SK-N-SH treated with all-trans-retinoic acid at 6 μM for 48 hours (cell line): ENCODE data around the gene PTOV1.

Experiments used
- ATAC-seq: fragments of 200-7000 bp; cut with Tn5 transposase; 3 replicates; pipeline ENCODE4 v1.9.1; 2020; ENCODE audit warnings: mild to moderate bottlenecking, moderate library complexity
- ARNTL ChIP-seq: fragments of 450-650 bp; formaldehyde crosslinking; IDR thresholded peaks from 2 replicates; pipeline ENCODE4 v1.5.0; 2020; ENCODE audit warnings: low read depth, mild to moderate bottlenecking, moderate library complexity, borderline replicate concordance
- BACH2 ChIP-seq: fragments of 250-450 bp; sonication (Bioruptor Pico); IDR thresholded peaks from 2 replicates; pipeline ENCODE4 v1.9.0; 2021; ENCODE audit warnings: mild to moderate bottlenecking, borderline replicate concordance
- CREB5 ChIP-seq: fragments of 250-450 bp; sonication (Bioruptor Pico); IDR thresholded peaks from 2 replicates; pipeline ENCODE4 v1.5.1; 2020; ENCODE audit warnings: low read depth, mild to moderate bottlenecking, moderate library complexity
- CSDC2 ChIP-seq: fragments of 250-450 bp; sonication (Bioruptor Pico); IDR thresholded peaks from 2 replicates; pipeline ENCODE4 v1.5.0; 2020; ENCODE audit warnings: mild to moderate bottlenecking, moderate library complexity
- ISL1 ChIP-seq: fragments of 250-450 bp; sonication (Bioruptor Pico); IDR thresholded peaks from 2 replicates; pipeline ENCODE4 v2.1.2; 2022; ENCODE audit warnings: mild to moderate bottlenecking, moderate library complexity
- POU6F1 ChIP-seq: fragments of 250-450 bp; sonication (Bioruptor Pico); IDR thresholded peaks from 2 replicates; pipeline ENCODE4 v1.8.0; 2021; ENCODE audit warnings: low read depth, mild to moderate bottlenecking, moderate library complexity, borderline replicate concordance
- RARB ChIP-seq: fragments of 250-450 bp; sonication (Bioruptor Pico); IDR thresholded peaks from 2 replicates; pipeline ENCODE4 v1.8.0; 2021; ENCODE audit warnings: mild to moderate bottlenecking, moderate library complexity
- TCF4 ChIP-seq: fragments of 250-450 bp; sonication (Bioruptor Pico); IDR thresholded peaks from 2 replicates; pipeline ENCODE4 v1.8.0; 2021; ENCODE audit warnings: mild to moderate bottlenecking, moderate library complexity, borderline replicate concordance
- TOX ChIP-seq: fragments of 250-450 bp; sonication (Bioruptor Pico); IDR thresholded peaks from 2 replicates; pipeline ENCODE4 v1.8.0; 2021; ENCODE audit warnings: mild to moderate bottlenecking, moderate library complexity, borderline replicate concordance
- TSHZ2 ChIP-seq: fragments of 250-450 bp; sonication (Bioruptor Pico); IDR thresholded peaks from 2 replicates; pipeline ENCODE4 v1.5.0; 2020; ENCODE audit warnings: mild to moderate bottlenecking, moderate library complexity
- ZC3H10 ChIP-seq: fragments of 250-450 bp; sonication (Bioruptor Pico); IDR thresholded peaks from 2 replicates; pipeline ENCODE4 v1.5.1; 2021; ENCODE audit warnings: mild to moderate bottlenecking, moderate library complexity
- ZFP3 ChIP-seq: fragments of 250-450 bp; sonication (Bioruptor Pico); IDR thresholded peaks from 2 replicates; pipeline ENCODE4 v1.5.0; 2020; ENCODE audit warnings: mild to moderate bottlenecking, moderate library complexity
- ZFP30 ChIP-seq: fragments of 450-650 bp; formaldehyde crosslinking; IDR thresholded peaks from 2 replicates; pipeline ENCODE4 v1.5.0; 2022; ENCODE audit warnings: mild to moderate bottlenecking, moderate library complexity
- ZNF565 ChIP-seq: fragments of 450-650 bp; formaldehyde crosslinking; conservative IDR thresholded peaks from 2 replicates; pipeline ENCODE4 v1.5.0; 2020; ENCODE audit warnings: low read depth, mild to moderate bottlenecking, moderate library complexity
- ZNF70 ChIP-seq: fragments of 450-650 bp; formaldehyde crosslinking; IDR thresholded peaks from 2 replicates; pipeline ENCODE4 v1.5.0; 2020; ENCODE audit warnings: mild to moderate bottlenecking, moderate library complexity
- ZNF8 ChIP-seq: fragments of 450-650 bp; formaldehyde crosslinking; IDR thresholded peaks from 2 replicates; pipeline ENCODE4 v1.5.0; 2020; ENCODE audit warnings: mild to moderate bottlenecking, moderate library complexity
- TF ChIP-seq, protein P1 (sequence below): fragments of 250-450 bp; sonication (Bioruptor Pico); IDR thresholded peaks from 2 replicates; pipeline ENCODE4 v1.5.1; 2021; ENCODE audit warnings: mild to moderate bottlenecking, moderate library complexity
- TF ChIP-seq, protein P2 (sequence below): fragments of 250-450 bp; sonication (Bioruptor Pico); IDR thresholded peaks from 2 replicates; pipeline ENCODE4 v1.8.0; 2020; ENCODE audit warnings: mild to moderate bottlenecking, moderate library complexity, borderline replicate concordance

The PTOV1 gene

GRCh38 chr19:49850487-49851342 is at the start of gene PTOV1:
TSS of gene PTOV1 (plus strand) at chr19:49851159.
- ATAC-seq = peak; percentile 80
- no peak for TF ChIP-seq ZFP3 (CRISPR knock-in tag)
- TF ChIP-seq, protein P1, sequence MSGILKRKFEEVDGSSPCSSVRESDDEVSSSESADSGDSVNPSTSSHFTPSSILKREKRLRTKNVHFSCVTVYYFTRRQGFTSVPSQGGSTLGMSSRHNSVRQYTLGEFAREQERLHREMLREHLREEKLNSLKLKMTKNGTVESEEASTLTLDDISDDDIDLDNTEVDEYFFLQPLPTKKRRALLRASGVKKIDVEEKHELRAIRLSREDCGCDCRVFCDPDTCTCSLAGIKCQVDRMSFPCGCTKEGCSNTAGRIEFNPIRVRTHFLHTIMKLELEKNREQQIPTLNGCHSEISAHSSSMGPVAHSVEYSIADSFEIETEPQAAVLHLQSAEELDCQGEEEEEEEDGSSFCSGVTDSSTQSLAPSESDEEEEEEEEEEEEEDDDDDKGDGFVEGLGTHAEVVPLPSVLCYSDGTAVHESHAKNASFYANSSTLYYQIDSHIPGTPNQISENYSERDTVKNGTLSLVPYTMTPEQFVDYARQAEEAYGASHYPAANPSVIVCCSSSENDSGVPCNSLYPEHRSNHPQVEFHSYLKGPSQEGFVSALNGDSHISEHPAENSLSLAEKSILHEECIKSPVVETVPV (CRISPR knock-in tag) = no peak
- no peak for TF ChIP-seq CREB5 (CRISPR knock-in tag)
- no peak for TF ChIP-seq ZFP30
- TF ChIP-seq RARB (CRISPR knock-in tag) = no peak
- no peak for TF ChIP-seq ZNF8 (CRISPR knock-in tag)
- no peak for TF ChIP-seq TCF4
- no peak for TF ChIP-seq POU6F1 (CRISPR knock-in tag)
- no peak for TF ChIP-seq TOX (CRISPR knock-in tag)
- no peak for TF ChIP-seq ZNF565

DNA sequence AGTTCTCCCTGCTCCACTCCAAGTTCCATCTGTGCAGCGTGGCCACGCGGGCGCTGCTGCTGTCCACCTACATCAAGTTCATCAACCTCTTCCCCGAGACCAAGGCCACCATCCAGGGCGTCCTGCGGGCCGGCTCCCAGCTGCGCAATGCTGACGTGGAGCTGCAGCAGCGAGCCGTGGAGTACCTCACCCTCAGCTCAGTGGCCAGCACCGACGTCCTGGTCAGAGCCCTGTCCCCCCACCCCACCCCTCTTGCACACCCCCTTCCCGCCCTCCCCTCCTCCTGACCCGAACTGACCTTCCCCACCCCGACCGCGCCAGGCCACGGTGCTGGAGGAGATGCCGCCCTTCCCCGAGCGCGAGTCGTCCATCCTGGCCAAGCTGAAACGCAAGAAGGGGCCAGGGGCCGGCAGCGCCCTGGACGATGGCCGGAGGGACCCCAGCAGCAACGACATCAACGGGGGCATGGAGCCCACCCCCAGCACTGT is 49.5 kb upstream of the PTOV1 start:
- ATAC-seq = no peak
- TF ChIP-seq CSDC2 (no peak), TSHZ2 (no peak), ZC3H10 (CRISPR knock-in tag) (no peak), BACH2 (CRISPR knock-in tag) (no peak)

DNA sequence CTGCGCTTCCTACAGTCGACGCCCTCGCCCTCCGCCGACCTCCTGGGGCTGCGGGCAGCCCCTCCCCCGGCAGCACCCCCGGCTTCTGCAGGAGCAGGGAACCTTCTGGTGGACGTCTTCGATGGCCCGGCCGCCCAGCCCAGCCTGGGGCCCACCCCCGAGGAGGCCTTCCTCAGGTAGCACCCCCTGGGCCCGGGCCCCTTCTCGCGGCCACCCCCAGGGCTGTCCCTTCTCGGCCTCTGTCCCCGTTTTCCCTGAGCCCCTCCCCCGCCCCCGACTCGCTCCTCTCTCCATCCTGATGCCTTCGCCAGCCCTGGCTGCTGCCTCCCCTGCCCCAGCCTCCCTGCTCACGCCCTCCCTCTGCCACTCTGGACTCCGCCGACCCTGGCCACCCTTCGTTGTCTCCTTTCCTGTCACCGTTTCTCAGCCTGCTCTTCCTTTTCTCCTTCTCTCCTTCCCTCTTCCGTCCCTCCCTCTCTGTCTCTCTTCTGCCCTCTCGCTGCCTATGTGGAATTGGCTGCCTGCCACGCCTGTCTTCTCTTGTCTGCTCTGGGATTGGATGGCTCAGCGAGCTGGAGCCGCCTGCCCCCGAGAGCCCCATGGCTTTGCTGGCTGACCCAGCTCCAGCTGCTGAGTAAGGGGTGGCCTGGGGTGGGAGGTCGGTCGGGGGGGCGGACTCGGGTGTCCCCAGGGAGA is 48.8 kb upstream of the PTOV1 start:
- peak; percentile 97 for ATAC-seq
- TF ChIP-seq ZNF70 (CRISPR knock-in tag) (no peak), ISL1 (no peak), POU6F1 (CRISPR knock-in tag) (no peak), ZFP3 (CRISPR knock-in tag) (no peak), ZNF8 (CRISPR knock-in tag) (no peak), ARNTL (no peak), CREB5 (CRISPR knock-in tag) (no peak)
- TF ChIP-seq, protein P2, sequence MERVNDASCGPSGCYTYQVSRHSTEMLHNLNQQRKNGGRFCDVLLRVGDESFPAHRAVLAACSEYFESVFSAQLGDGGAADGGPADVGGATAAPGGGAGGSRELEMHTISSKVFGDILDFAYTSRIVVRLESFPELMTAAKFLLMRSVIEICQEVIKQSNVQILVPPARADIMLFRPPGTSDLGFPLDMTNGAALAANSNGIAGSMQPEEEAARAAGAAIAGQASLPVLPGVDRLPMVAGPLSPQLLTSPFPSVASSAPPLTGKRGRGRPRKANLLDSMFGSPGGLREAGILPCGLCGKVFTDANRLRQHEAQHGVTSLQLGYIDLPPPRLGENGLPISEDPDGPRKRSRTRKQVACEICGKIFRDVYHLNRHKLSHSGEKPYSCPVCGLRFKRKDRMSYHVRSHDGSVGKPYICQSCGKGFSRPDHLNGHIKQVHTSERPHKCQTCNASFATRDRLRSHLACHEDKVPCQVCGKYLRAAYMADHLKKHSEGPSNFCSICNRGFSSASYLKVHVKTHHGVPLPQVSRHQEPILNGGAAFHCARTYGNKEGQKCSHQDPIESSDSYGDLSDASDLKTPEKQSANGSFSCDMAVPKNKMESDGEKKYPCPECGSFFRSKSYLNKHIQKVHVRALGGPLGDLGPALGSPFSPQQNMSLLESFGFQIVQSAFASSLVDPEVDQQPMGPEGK = no peak
